Upper lobe of left lung (tissue), 4 donors: ENCODE measurements around the gene DSC3.

Experiments
- EP300 ChIP-seq, 4 donors: sonication (generic); formaldehyde crosslinking; IDR thresholded peaks; one replicate each; pipeline ENCODE4 v1.5.1; 2017; ENCODE audit warnings: antibody characterized with exemption in 4 of 4, control low read depth in 2 of 4
- POLR2AphosphoS5 ChIP-seq, 2 donors: sonication (generic); formaldehyde crosslinking; IDR thresholded peaks; one replicate each; pipeline ENCODE4 v1.5.1; 2017; ENCODE audit warnings: antibody characterized with exemption in 2 of 2

GRCh38 chr18:30940952-30941539 lies 101.5 kb downstream of the DSC3 start:
- TF ChIP-seq POLR2AphosphoS5 (IDR thresholded peaks at IDR 0.05) (no peak), EP300 (IDR thresholded peaks at IDR 0.05) (no peak)
